A673 (cell line): Measurements from ENCODE around the gene TNFRSF13B.
"Not testable (repeated sequence)": the region's sequence is repeated elsewhere in the genome, so short reads cannot be mapped to it uniquely, and the experiment has no call there.

ENCODE experiments used
- CTCF ChIP-seq: fragments of 300-800, 200-600 bp; sonication (generic); conservative IDR thresholded peaks from 2 replicates; pipeline ENCODE4 v1.5.1; 2017; ENCODE audit warnings: low read depth, mild to moderate bottlenecking, antibody characterized with exemption, low read length, moderate library complexity, mixed read lengths
- EZH2 ChIP-seq: fragments of 200-600 bp; sonication (generic); IDR thresholded peaks from 2 replicates; pipeline ENCODE4 v1.6.1; 2017; ENCODE audit warnings: borderline replicate concordance, low read depth, mild to moderate bottlenecking, mixed read lengths, antibody characterized with exemption, low read length; ENCODE audit not compliant: poor library complexity, severe bottlenecking

GRCh38 chr17:16921451-16921850 lies 50.5 kb downstream of the TNFRSF13B start:
- TF ChIP-seq CTCF, EZH2: not testable (repeated sequence)
